ENCODE measurements around the gene RNGTT.

Gene RNGTT

DNA sequence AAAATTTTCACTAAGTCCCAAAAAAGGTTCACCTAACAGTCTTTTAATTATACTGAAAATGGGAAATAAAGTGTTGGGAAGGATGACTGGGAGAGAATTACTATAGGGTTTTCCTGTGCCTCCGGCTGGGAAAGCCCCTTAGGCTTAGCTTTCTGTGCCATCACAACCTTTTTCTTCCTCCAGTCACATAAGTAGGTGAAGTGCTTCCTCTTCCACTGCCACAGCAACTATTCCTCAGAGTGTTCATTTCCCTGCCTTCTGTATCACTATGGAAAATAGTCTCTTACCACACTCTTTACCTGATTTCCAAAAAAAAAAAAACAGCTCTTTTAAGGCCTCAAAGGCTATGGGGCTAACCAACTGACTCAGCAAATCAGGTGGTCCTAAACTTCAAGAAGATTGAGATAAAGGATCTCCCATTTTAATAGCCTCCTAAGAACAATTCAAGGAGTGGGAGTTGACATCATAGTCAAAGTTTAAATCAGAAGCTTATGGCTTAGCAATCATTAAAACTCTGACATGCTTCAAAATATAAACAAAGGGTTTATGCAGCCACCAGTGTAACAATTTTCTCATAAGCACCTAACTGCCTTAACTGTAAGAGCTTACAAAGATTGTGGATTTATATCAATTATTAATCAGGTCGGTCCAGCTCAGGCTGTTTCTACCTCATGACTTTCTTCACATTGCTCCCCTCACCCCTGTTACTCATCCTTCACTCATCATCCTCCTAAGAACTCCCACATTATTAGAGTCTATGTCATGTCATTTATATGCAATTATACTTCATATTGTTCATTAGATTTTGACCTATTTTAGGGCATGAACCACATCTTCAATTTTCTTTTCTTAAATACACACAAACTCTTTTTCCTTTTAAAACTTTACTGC, 95.3 kb downstream of the RNGTT start:
- ATAC-seq (no peak), DNase-seq (no peak)
- H3K4me1 Mint-ChIP-seq = peaks cover 30% of the 10 kb centered on the region
- no peaks in the 10 kb centered on the region for H3K27me3 Mint-ChIP-seq
- peak overlapping the region in 1 of 2 donors; percentile 73 for H3K27ac Mint-ChIP-seq
- no peak overlapping the region for H3K4me3 Mint-ChIP-seq
- H3K9me3 Mint-ChIP-seq = no peaks in the 10 kb centered on the region

DNA sequence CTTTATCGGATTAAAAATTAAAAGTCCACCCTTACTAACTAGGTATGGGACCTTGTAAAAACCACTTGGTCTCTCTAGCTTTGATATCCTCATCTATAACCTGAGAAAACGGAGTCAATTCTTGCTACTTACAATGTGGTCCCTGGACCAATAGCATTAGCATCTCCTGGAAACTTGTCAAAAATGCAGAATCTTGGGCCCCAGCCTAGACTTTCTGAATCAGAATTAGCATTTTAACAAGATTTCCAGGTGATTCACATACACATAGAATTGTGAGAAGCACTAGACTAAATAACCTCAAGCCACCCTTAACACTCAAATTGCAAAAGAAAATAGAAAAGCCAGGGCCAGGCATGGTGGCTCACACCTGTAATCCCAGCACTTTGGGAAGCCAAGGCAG, 96.6 kb downstream of the RNGTT start:
- no peaks in the 10 kb centered on the region for H3K27me3 Mint-ChIP-seq
- no peak overlapping the region for H3K27ac Mint-ChIP-seq
- H3K4me3 Mint-ChIP-seq = no peak overlapping the region
- DNase-seq (no peak), ATAC-seq (no peak)
- no peaks in the 10 kb centered on the region for H3K9me3 Mint-ChIP-seq
- H3K4me1 Mint-ChIP-seq = peaks cover 24% of the 10 kb centered on the region

DNA sequence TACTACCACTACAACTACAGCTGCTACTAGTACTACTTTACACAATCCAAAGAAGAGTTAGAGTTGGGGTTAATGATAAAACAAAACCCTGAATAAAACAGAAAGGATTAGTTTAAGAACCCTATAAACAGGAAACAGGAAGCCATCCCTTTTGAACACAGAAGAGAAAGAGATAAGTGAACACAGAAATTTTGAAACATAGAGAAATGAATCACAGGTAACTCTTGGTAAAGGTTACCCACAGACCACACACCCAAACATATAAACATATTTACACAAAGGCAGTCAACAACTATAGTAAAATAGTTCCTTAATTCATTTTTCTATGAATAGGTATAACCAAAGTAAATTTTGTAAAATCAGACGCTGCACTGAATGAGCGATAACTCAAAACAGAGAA, 98.1 kb downstream of the RNGTT start:
- Mint-ChIP-seq H3K27ac (no peak overlapping the region), H3K9me3 (no peaks in the 10 kb centered on the region), H3K27me3 (no peaks in the 10 kb centered on the region), H3K4me3 (no peak overlapping the region), H3K4me1 (peaks cover 24% of the 10 kb centered on the region)
- ATAC-seq = peak; percentile 74
- DNase-seq = no peak

DNA sequence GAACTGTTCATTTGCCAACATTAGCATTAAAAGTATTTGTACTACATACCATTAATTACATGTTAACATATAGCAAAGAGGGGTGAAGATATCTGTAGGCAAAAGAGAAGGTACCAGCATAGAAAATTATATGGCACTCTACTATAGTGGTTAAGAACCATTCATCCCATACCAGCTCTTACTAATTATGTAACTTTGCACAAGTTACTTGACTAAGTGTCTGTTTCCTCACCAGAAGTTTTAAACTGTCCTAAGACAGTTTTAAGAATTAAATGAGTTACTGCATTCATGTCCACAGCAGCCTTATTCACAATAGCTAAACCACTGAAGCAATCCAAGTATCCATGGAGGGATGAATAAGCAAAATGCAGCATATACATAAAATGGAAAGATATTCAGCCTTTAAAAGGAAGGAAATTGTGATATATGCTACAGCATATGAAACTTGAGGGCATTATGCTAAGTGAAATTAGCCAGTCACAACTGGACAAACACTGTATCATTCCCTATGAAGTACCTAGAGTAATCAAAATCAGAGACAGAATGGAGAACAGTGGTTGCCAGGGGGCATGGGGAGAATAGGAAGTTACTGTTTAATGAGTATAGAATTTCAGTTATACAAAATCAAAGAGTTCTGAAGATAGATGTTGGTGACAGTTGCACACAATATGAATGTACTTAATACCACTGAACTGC, 98.9 kb downstream of the RNGTT start:
- Mint-ChIP-seq H3K4me1 (peaks cover 24% of the 10 kb centered on the region), H3K4me3 (no peak overlapping the region), H3K27ac (peak overlapping the region in 1 of 2 donors; percentile 1), H3K27me3 (no peaks in the 10 kb centered on the region), H3K9me3 (no peaks in the 10 kb centered on the region)
- DNase-seq (no peak), ATAC-seq (peak; percentile 66)

DNA sequence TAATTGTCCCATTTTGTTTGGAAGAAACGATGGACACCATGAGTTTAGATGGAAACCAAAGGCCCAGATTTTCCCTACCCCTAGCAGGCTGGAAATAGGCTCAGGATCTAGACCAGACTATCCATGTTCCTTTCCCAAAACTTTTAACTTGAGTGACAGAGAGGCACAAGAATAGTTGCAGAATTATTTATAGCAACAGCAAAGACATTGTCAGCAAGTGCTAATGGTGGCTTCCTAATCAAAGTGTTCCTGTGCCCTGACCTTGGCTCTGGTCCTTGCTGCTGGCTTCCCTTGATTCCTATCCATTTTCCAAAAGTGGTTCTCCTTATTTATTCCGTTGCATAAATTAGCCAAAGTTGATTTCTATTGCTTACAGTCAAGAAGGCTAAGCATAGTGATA, 103.1 kb downstream of the RNGTT start:
- ATAC-seq = no peak
- Mint-ChIP-seq H3K4me3 (no peak overlapping the region), H3K9me3 (no peaks in the 10 kb centered on the region), H3K27me3 (no peaks in the 10 kb centered on the region), H3K27ac (peak overlapping the region in 1 of 2 donors; percentile 27), H3K4me1 (peaks cover 9% of the 10 kb centered on the region)
- no peak for DNase-seq

DNA sequence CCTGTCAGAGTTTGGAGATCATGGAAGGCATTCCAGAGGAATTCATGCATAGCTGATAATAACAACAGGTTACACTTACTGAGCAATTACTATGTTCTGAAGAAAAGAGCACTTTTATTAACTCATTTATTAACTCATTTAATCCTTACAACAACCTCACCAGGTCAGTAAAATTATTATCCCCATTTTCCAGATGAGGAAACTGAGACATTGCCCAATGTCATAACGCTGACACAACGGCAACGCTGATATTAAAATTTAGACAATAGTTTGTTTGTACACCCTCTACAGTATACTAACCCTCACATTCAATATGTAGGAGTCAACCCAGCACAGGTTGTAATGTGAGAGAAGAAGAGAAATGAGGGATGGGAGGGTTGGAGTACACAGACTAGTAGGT, 105.0 kb downstream of the RNGTT start:
- no peaks in the 10 kb centered on the region for H3K27me3 Mint-ChIP-seq
- no peaks in the 10 kb centered on the region for H3K4me1 Mint-ChIP-seq
- peak overlapping the region in 1 of 2 donors; percentile 90 for H3K27ac Mint-ChIP-seq
- DNase-seq (no peak), ATAC-seq (no peak)
- H3K4me3 Mint-ChIP-seq = no peak overlapping the region
- no peaks in the 10 kb centered on the region for H3K9me3 Mint-ChIP-seq

DNA sequence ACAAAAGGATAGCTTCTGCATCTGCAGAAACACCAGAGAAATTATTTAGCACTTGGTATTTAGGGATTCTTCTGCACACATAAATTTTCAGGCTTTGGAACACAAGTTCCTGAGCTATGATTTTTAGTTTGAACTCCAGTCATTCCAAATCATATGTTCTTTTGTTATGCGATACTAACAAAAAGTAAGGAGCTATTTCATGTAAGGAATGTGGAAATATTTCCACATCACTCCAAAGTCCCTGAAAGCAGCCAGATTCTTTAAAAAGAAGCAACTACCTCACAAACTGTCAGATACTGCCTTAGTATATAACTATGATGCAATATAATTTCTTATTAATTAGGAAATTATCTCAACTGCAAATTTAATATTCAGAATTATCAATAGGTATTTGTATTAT, 106.9 kb downstream of the RNGTT start:
- DNase-seq = no peak
- Mint-ChIP-seq H3K4me1 (no peaks in the 10 kb centered on the region), H3K4me3 (no peak overlapping the region), H3K27me3 (no peaks in the 10 kb centered on the region), H3K27ac (no peak overlapping the region), H3K9me3 (no peaks in the 10 kb centered on the region)
- no peak for ATAC-seq

DNA sequence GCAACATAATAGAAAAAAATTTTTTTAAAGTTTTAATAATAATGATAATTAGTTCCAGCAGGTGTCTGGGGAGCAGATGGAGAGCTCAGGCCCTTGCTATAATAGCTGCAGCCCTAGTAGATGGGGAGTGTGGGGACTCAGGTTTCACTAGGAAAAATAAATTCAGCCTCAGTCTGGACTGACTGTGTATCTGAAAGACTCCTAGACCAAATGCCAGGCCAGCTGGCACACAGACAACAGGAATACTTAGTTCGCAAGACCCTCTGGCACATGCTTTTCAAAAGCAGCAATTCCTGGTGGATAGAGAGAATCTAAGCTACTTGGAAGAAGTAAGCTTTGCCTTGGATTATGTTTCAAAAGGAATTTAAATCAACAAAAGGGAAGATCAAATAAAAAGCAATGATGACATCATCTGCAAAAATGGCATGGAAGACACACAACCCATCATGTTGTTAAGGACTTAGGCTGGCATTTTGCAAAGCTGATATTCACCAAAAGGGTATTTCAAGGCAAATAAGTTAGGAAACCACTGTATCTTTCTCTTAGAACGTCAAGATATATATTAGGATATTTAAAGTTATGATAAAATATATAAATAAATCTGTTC, 107.8 kb downstream of the RNGTT start:
- H3K4me1 Mint-ChIP-seq = no peaks in the 10 kb centered on the region
- no peak for ATAC-seq

DNA sequence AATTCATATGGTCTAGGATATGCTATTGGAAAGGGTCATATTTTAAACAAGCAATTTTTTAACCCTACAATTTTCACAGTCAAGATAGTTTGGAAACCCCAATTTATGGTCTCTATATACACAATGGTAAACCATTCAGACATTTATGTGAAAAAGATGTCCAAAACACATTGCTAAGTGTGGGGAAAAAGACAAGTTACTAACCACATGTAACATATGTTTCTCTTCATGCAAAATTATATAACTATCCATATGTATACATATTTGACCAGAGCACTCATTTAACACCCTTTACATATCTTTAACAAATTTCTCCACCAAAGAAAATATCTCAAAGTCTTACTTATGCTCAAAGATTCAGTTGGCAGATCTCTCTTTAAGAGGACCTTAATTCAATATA, 110.6 kb downstream of the RNGTT start:
- no peak overlapping the region for H3K4me3 Mint-ChIP-seq
- ATAC-seq (no peak), DNase-seq (no peak)
- H3K9me3 Mint-ChIP-seq = no peaks in the 10 kb centered on the region
- H3K27me3 Mint-ChIP-seq = no peaks in the 10 kb centered on the region
- H3K27ac Mint-ChIP-seq = no peak overlapping the region
- no peaks in the 10 kb centered on the region for H3K4me1 Mint-ChIP-seq

More for the DNA sequence above, 107.8 kb downstream of the RNGTT start:
- Mint-ChIP-seq H3K4me3 (no peak overlapping the region), H3K27ac (no peak overlapping the region), H3K27me3 (no peaks in the 10 kb centered on the region), H3K9me3 (no peaks in the 10 kb centered on the region)
- no peak for DNase-seq

DNA sequence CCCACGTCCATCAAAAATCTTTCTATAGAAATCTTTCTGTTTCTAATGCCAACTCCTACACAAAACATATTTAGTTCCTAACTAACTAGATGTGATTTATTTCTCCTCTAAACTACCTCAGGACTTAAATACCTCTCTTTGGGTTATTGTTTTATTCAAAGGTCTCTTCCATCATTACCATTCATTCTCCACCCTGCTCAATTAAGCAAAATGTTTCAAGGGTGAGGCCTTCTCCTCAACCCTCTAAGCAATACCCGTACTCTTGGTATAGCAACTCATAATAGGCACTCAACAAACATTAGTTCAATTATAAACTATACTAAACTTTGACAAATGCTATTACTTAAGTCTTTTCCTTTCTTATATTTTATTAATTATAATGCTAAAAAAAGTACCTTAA, 111.4 kb downstream of the RNGTT start:
- ATAC-seq = no peak
- Mint-ChIP-seq H3K27ac (no peak overlapping the region), H3K27me3 (no peaks in the 10 kb centered on the region), H3K4me3 (no peak overlapping the region), H3K9me3 (no peaks in the 10 kb centered on the region), H3K4me1 (no peaks in the 10 kb centered on the region)
- DNase-seq = no peak

DNA sequence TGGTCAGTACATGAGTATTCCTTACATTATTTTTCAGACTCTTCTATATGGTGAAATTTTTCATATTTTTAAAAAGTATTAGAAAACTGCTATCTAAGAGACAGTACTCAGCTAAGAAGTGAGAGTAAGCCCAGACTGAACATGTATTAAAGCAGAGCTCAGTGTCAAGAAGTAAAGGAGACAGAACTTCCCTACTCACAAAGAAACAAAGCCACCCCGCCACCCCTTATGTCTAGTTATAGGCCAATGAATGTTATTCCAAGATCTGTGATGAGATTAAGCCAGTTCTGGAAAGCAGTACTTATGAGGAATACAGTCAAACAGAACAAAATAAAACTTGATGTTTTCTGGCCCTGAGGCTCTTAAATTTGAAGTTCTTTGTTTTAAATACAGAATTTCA, 114.5 kb downstream of the RNGTT start:
- Mint-ChIP-seq H3K9me3 (no peaks in the 10 kb centered on the region), H3K4me1 (no peaks in the 10 kb centered on the region), H3K4me3 (no peak overlapping the region), H3K27me3 (no peaks in the 10 kb centered on the region), H3K27ac (no peak overlapping the region)
- no peak for DNase-seq
- ATAC-seq = no peak

DNA sequence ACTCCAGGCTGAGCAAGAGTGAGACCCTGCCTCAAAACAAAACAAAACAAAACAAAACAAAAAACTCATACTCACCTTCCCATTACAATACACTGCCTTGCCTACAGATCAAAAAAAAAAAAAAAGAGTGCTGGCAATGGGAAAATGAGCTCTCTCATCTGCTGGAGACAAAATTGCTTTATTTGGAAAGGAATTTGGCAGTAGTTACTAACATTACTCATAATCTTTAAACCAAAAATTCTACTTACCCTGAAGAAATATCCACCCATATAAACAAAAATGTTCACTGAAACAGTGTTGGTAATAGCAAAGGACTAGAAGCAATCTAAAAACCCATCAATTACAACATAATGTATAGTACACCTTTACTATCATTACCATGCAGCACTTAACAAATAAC, 120.4 kb downstream of the RNGTT start:
- DNase-seq = no peak
- no peaks in the 10 kb centered on the region for H3K9me3 Mint-ChIP-seq
- no peak for ATAC-seq
- H3K4me1 Mint-ChIP-seq = no peaks in the 10 kb centered on the region
- no peak overlapping the region for H3K27ac Mint-ChIP-seq
- no peaks in the 10 kb centered on the region for H3K27me3 Mint-ChIP-seq
- no peak overlapping the region for H3K4me3 Mint-ChIP-seq

DNA sequence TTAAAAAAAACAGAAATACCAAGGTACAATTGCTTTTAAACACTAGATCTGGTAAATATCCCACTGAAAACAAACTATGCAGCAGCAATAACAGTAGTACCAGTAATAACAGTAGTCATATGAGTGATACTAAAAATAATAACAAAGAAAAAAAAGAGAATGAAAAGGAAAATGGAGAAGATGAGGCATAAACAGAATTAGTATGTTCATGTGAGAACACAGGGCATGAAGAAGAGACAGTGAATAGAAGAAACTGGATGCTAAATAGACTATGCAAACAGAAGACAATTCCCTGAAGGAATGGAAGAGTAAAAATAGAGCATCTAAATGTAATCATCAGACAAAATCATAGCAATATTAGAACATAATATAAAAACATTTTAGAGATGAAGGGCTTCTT, 121.1 kb downstream of the RNGTT start:
- no peak for DNase-seq

DNA sequence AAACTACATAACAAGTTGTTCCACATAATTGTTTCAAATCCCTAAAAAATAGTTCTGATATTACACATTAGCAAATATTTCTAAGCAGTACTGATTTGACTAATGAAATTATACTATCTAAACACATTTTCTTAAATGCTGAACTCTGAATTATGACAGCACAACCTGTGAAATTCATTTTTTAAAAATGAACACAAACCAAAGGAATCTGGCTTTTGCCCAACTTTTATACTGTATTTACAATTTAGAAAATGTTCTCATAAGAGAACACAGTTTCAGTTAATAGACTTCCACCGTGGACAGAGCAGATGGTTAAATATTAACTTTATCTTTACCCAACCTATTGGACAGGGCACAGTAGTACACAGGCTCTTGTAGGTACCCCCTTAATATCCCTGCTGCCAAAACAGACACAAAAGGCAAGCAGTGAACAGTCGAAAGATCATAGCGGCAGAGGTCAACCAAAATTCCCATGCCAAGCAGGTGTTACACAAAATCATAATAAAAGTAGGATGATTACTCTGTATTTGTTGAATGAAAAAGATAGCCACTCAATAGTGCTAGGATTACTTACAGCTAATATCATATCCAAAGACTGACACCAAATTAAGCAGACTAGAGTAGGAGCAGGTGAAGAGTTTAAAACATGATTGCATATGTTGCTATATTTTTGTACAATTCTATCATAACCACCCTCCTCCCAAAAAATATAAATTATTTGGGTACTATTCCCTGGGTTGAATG, 122.5 kb downstream of the RNGTT start:
- DNase-seq (no peak), ATAC-seq (no peak)
- H3K4me3 Mint-ChIP-seq = no peak overlapping the region
- no peaks in the 10 kb centered on the region for H3K4me1 Mint-ChIP-seq
- no peaks in the 10 kb centered on the region for H3K27me3 Mint-ChIP-seq
- H3K27ac Mint-ChIP-seq = peak overlapping the region in 1 of 2 donors; percentile 37
- no peaks in the 10 kb centered on the region for H3K9me3 Mint-ChIP-seq

More for the DNA sequence above, 121.1 kb downstream of the RNGTT start:
- Mint-ChIP-seq H3K27me3 (no peaks in the 10 kb centered on the region), H3K9me3 (no peaks in the 10 kb centered on the region), H3K27ac (no peak overlapping the region), H3K4me3 (no peak overlapping the region), H3K4me1 (no peaks in the 10 kb centered on the region)
- ATAC-seq = no peak

DNA sequence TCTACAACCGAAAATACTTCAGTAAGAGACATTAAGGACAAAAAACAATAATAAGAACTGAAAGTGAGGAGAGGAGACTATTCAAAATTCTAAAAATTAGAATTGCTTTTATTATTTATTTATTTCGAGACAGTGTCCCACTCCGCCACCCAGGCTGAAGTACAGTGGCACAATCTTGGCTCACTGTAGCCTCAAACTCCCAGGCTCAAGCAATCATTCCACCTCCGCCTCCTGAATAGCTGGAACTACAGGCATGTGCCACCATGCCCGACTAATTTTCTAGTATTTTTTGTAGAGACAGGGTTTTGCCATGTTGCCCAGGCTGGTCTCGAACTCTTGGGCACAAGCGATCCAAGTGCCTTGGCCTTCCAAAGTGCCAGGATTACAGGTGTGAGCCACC, 123.1 kb downstream of the RNGTT start:
- Mint-ChIP-seq H3K4me1 (no peaks in the 10 kb centered on the region), H3K27ac (no peak overlapping the region), H3K4me3 (no peak overlapping the region), H3K27me3 (no peaks in the 10 kb centered on the region), H3K9me3 (peaks cover 0 to 2% of the 10 kb centered on the region in 2 donors)
- ATAC-seq (no peak), DNase-seq (no peak)
